ENCODE measurements around the gene MRPS31. TPM values are rescaled to one million over a fixed set of nuclear protein-coding genes. Genes with fewer than 3 reads are reported as not detected.
A peak's percentile ranks its signal among the peaks of the same experiment; 100 is the strongest.

The MRPS31 gene
- total RNA-seq, 2 experiments from 2014 or later = 41.0 to 44.7 TPM

DNA sequence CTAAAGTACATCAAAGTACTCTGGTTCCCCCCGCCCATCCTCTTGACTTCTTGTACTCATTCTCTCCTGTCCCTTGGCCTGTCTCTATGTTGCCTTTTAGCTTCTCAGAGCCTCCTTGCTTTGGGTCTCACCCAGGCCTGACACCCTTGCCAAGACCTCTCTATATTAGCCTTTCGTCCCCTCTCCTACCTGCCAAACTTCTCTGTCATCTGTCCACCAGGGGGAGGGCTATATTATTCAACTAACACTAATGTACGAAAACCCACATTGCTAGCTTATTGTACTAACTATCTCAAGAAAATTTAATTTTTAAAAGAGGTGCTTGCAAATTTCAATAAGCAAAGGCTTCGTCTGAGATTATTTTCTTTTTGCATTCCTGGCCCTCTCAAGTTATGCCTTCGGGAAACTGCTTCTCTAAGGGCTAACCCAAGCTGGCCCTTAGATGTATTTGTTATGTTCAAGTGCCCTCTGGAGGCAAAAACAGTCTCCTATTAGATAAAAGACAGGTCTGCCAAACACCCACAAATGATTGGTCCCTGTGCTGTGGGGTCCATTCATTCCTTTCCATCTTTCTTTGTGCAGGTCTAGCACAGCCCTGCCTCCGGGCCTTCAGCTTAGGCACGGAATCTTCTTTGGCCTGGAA is 6.3 kb upstream of the MRPS31 start:
- H3K4me1 Mint-ChIP-seq (ENCODE audit: low read depth) = peaks cover 33% of the 10 kb centered on the region
- TF ChIP-seq, protein P1, sequence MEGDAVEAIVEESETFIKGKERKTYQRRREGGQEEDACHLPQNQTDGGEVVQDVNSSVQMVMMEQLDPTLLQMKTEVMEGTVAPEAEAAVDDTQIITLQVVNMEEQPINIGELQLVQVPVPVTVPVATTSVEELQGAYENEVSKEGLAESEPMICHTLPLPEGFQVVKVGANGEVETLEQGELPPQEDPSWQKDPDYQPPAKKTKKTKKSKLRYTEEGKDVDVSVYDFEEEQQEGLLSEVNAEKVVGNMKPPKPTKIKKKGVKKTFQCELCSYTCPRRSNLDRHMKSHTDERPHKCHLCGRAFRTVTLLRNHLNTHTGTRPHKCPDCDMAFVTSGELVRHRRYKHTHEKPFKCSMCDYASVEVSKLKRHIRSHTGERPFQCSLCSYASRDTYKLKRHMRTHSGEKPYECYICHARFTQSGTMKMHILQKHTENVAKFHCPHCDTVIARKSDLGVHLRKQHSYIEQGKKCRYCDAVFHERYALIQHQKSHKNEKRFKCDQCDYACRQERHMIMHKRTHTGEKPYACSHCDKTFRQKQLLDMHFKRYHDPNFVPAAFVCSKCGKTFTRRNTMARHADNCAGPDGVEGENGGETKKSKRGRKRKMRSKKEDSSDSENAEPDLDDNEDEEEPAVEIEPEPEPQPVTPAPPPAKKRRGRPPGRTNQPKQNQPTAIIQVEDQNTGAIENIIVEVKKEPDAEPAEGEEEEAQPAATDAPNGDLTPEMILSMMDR (IDR thresholded peaks at IDR 0.05) = peak; percentile 93
- peak overlapping the region; percentile 100 for H3K27ac Mint-ChIP-seq
- ATAC-seq (peak; percentile 66), DNase-seq (peak; percentile 60)
- peak overlapping the region; percentile 62 for H3K4me3 Mint-ChIP-seq
- H3K27me3 Mint-ChIP-seq = no peaks in the 10 kb centered on the region
- POLR2A ChIA-PET = interaction anchor here (0.9 to 2.6 kb wide), 4 partner anchors 11 to 207 kb away, joined by 3 to 14 read pairs (median 3); partner anchors contain the start of gene SLC25A15
- H3K36me3 Mint-ChIP-seq (ENCODE audit: low read depth) = no peaks in the 10 kb centered on the region
- intact Hi-C loops (cut with micrococcal nuclease) = loop anchor here (10.0 kb wide), 2 partner anchors 112 to 1092 kb away; partner anchors contain the start of gene FOXO1
- no peaks in the 10 kb centered on the region for H3K9me3 Mint-ChIP-seq
- CTCF ChIA-PET = interaction anchor here (0.7 to 2.8 kb wide), 35 partner anchors 9 to 1094 kb away, joined by 3 to 34 read pairs (median 3); partner anchors contain the start of gene SLC25A15

DNA sequence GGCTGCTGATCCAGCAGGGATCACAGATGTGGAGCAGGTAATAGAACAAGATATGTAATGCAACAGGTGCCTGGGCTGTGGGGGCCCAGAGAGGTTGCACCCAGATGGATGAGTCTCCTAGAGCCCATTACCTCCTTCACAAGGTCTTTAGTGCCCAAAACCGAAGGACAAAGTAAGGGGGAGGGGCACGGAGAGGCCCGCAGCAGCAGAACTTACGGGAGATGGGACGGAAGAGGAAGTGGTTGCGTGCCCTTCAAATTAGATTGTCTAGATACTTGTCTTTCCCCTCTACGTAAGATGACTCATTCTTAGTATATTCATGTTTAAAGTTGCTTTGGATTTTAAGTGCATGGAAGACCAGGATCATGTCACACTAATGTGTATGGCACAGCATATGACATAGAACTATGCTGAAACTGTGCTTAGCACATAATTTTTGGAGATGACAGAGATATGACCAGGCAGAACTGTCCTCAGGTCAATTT is 5.7 kb upstream of the MRPS31 start:
- peak; percentile 88 for ATAC-seq
- peak overlapping the region; percentile 100 for H3K27ac Mint-ChIP-seq

DNA sequence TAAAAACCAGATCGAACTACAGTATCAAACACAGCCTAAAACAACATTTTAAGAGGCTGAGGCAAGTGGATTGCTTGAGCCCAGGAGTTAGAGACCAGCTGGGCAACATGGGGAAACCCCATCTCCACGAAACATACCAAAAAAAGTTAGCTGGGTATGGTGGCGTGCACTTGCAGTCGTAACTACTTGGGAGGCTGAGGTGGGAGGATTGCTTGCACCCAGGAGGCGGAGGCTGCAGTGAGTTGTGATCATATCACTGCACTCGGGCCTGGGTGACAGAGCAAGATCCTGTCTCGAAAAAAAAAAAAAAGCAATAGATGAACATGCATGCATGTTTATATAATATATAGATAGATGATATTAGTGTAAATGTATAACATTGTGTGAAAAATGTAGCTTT is 5.2 kb upstream of the MRPS31 start:
- peak; percentile 10 for ATAC-seq
- TF ChIP-seq, protein P1 (IDR thresholded peaks at IDR 0.05) = no peak

More for the DNA sequence above, 5.7 kb upstream of the MRPS31 start:
- Mint-ChIP-seq H3K4me1 (ENCODE audit: low read depth) (peaks cover 33% of the 10 kb centered on the region), H3K36me3 (ENCODE audit: low read depth) (no peaks in the 10 kb centered on the region), H3K4me3 (peak overlapping the region; percentile 62), H3K9me3 (no peaks in the 10 kb centered on the region), H3K27me3 (no peaks in the 10 kb centered on the region)
- intact Hi-C loops (cut with micrococcal nuclease) = loop anchor here (10.0 kb wide), 2 partner anchors 112 to 1092 kb away; partner anchors contain the start of gene FOXO1
- POLR2A ChIA-PET = interaction anchor here (1.0 to 2.6 kb wide), 2 partner anchors 11 to 208 kb away, joined by 3 to 14 read pairs; partner anchors contain the start of gene SLC25A15
- DNase-seq = peak; percentile 88
- TF ChIP-seq, protein P1 (IDR thresholded peaks at IDR 0.05) = no peak
- CTCF ChIA-PET = interaction anchor here (0.7 to 2.8 kb wide), 28 partner anchors 9 to 1093 kb away, joined by 3 to 34 read pairs (median 4); partner anchors contain the start of gene SLC25A15

DNA sequence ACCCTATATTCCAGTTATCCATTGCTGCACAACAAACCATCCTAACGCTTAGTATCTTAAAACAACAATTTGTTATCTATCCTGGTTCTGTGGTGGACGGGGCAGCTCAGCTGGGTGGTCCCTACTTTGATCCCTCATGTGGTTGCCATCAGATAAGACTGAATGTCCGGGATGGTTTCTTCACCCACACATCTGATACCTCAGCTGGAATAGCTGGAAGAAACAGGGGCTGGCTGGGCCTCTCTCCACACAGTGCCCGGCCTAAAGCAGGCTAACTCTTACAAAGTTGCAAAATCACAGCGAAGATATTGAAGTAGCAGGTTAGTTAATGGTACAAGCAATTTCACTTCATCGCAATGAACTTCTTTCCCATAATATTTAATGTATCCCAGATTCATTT is 3.7 kb upstream of the MRPS31 start:
- ATAC-seq = no peak
- ChIA-PET POLR2A (no interaction called here), CTCF (no interaction called here)
- Mint-ChIP-seq H3K36me3 (ENCODE audit: low read depth) (peaks cover 6% of the 10 kb centered on the region), H3K9me3 (no peaks in the 10 kb centered on the region), H3K27ac (no peak overlapping the region), H3K27me3 (no peaks in the 10 kb centered on the region), H3K4me1 (ENCODE audit: low read depth) (peaks cover 43% of the 10 kb centered on the region), H3K4me3 (no peak overlapping the region)
- TF ChIP-seq, protein P1 (IDR thresholded peaks at IDR 0.05) = no peak
- intact Hi-C loops (cut with micrococcal nuclease) = loop anchor here (10.0 kb wide), 2 partner anchors 110 to 1090 kb away; partner anchors contain the start of gene FOXO1
- no peak for DNase-seq

More for the DNA sequence above, 5.2 kb upstream of the MRPS31 start:
- Mint-ChIP-seq H3K36me3 (ENCODE audit: low read depth) (no peaks in the 10 kb centered on the region), H3K4me3 (peak overlapping the region; percentile 62), H3K4me1 (ENCODE audit: low read depth) (peaks cover 35% of the 10 kb centered on the region), H3K9me3 (no peaks in the 10 kb centered on the region), H3K27me3 (no peaks in the 10 kb centered on the region), H3K27ac (peak overlapping the region; percentile 100)
- DNase-seq = peak; percentile 51
- ChIA-PET CTCF (interaction anchor here (1.0 to 2.8 kb wide), 8 partner anchors 9 to 284 kb away, joined by 3 to 34 read pairs (median 4); partner anchors contain the start of gene SLC25A15), POLR2A (interaction anchor here (1.0 to 2.6 kb wide), 2 partner anchors 12 to 208 kb away, joined by 3 to 14 read pairs; partner anchors contain the start of gene SLC25A15)
- intact Hi-C loops (cut with micrococcal nuclease) = loop anchor here (10.0 kb wide), 2 partner anchors 111 to 1091 kb away; partner anchors contain the start of gene FOXO1
